GM21786 (cell line): ENCODE measurements around the gene TBC1D5.
A peak's percentile ranks its signal among the peaks of the same experiment; 100 is the strongest.

Experiments
- ATAC-seq: cut with Tn5 transposase; IDR thresholded peaks from one replicate; pipeline ENCODE4 v1.9.1; 2021; ENCODE audit not compliant: unreplicated experiment

TBC1D5 gene

GRCh38 chr3:17602126-17602525, 140.3 kb downstream of the TBC1D5 start:
- ATAC-seq, result no peak

GRCh38 chr3:17592956-17593355, 149.5 kb downstream of the TBC1D5 start:
- no peak for ATAC-seq

DNA sequence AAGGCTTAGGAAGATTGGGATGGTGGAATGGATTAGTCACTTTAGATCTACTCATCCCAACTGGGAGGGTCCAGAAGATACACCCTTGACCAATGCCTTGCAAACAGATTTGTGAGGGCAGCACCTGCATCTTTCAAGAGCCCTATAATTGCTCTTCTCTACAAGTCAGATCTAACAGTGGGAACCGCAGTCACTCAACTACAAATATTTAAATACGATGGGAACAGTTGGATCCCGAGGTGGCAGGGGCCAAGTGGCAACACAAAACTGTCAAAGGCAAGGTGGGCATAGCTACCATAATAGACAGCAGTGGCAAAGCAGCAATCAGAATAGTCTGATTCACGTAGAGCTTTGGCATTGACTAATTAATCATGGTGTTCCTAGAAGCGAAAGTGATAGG, 152.0 kb downstream of the TBC1D5 start:
- no peak for ATAC-seq

DNA sequence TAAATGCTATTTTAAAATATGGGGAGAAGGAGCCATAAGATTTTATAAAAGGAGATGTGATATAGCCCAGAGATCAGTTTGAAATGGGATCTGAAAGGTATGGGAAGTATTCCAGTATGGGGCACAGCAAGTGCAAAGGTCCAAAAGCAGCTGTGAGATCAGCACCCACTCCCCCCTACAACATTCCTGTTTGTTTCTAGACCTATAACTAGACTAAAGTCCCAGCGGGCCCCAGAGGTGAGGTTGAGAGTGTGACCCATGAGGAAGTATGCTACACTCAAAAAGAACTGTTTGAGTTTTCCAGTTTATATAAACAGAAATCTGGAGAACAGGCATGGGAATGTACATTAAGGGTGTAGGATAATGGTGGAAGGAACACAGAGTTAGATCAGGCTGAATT, 152.5 kb downstream of the TBC1D5 start:
- ATAC-seq, result no peak

- no peak for ATAC-seq
Observed at GRCh38 chr3:17588422-17588821, 154.0 kb downstream of the TBC1D5 start.

DNA sequence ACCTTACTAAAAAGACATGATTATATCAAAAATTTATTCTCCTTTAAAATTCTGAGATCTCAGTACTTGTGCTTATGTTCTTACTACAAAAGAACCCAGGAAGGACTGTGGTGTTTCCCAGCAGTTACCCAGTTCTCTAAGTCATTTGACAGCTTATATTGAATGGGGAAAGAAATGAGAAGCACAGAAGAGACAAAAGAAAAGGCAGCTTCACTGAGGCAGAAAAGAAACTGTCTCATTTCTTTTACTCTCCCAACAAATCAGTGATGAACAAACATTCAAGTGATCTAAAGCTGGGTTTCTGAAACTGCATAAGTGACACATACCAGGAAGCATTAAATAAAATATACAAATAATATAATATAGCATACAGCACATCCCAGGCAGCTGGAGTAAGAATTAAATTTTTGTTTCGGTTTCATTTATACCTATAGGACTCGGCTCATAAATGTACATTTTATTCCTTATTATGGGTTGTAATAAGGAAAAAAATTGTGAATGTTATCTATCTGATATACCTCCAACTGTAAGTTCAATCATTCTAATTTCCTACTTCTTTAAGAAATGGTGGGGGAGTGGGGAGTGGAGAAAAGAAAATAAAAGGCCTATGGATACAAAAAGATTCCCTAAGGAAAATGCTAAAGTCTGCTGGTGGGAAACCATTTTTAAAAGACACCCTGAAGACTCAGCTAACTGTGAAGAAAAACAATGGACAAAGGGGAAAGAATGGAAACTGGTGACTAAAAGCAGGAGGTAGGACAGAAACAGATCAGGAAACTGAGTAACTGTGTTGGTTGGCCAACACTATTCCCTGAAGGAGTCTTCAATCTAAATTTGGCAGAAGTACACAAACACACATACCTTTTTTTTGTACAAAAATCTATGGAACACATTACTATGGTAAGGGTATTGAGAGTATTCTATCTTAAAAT, 156.8 kb downstream of the TBC1D5 start:
- ATAC-seq, result no peak

GRCh38 chr3:17584066-17584465, 158.4 kb downstream of the TBC1D5 start:
- ATAC-seq, result no peak

- ATAC-seq, result no peak
Observed at GRCh38 chr3:17583530-17583929, 158.9 kb downstream of the TBC1D5 start.

- ATAC-seq, result no peak
Observed at GRCh38 chr3:17581421-17582080, 160.9 kb downstream of the TBC1D5 start.

- no peak for ATAC-seq
Observed at GRCh38 chr3:17580901-17581300, 161.5 kb downstream of the TBC1D5 start.

- ATAC-seq, result peak; percentile 97
Observed at GRCh38 chr3:17579289-17580031, 163.0 kb downstream of the TBC1D5 start.

- no peak for ATAC-seq
Observed at GRCh38 chr3:17577796-17578520, 164.5 kb downstream of the TBC1D5 start.

GRCh38 chr3:17573396-17573795, 169.0 kb downstream of the TBC1D5 start:
- ATAC-seq, result peak; percentile 95

DNA sequence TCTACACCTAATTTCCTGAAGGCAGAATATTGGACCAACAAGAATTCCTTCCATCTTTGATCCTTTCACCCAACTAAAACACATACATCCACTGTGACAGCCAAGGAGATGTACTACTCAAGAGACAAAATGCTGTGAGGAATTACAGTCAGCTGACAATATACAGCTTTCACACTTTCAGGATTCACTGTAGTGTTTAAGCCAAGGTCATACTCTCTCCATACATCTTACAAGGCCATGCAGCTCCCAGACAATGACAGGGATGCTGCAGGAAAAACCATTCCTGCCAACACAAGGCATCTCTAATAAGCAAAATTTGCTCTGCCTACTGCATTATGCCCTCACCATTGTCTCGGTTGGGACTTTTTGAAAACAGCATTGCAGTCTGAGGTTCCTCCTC, 170.7 kb downstream of the TBC1D5 start:
- no peak for ATAC-seq

GRCh38 chr3:17562845-17563244, 179.6 kb downstream of the TBC1D5 start:
- ATAC-seq, result no peak

- no peak for ATAC-seq
Observed at GRCh38 chr3:17558565-17558964, 183.9 kb downstream of the TBC1D5 start.

DNA sequence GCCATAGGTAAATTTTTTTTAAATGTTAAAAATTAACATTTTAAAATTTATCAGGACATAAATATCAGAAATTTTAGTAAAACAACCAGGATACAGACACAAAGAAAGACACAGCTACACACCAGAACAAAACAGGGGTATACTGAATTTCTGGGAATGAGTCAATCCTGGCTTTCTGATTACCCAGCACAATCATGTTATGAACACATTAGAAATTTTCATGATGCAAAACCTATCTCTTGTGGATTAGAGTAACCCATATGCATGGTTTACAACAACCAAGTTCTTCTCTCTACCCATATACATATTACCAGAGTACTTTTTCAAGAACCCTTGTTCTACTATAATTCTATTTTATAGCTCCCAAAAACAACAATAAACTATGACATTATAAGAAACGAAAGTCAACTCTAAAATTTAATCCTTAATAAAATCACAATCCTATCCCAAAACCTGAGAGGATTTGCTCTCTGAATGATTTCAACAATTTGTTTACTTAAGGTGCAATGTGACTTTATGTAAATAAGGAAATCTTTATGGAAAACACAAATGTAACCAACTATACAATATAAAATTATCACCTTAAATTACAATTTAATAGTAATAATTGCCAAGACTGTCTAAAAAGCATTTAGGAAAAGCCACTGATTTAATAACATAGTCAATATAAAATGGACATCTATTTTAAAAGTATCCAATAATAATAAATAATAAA, 184.5 kb downstream of the TBC1D5 start:
- no peak for ATAC-seq

DNA sequence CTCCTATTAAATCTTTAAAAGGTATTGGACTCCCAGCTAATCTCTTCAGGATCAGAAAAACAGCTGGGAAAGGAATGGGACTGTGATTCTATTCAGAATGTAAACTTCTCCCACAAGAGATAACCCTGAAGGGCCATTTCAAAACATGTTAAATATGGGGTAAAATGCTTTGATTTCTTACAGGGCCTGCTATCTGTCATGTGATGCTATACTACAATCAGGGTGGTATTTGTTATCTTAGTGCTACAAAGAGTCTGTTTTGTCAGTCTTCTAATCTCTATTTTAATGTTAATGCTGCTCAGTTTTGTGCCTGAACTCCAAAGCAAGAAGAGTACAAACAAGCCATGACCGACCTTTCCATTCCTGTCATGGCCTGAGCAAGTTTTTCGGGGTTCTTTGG, 186.9 kb downstream of the TBC1D5 start:
- ATAC-seq, result no peak

- no peak for ATAC-seq
Observed at GRCh38 chr3:17554078-17554477, 188.4 kb downstream of the TBC1D5 start.

GRCh38 chr3:17553080-17553479, 189.4 kb downstream of the TBC1D5 start:
- no peak for ATAC-seq
